B cell (primary cell): ENCODE data around the gene PAX2. TPM values are rescaled to one million over a fixed set of nuclear protein-coding genes. Genes with fewer than 3 reads are reported as not detected.

ENCODE experiments used
- ATAC-seq: fragments of 200-7000 bp; cut with Tn5 transposase; one replicate; pipeline ENCODE4 v1.10.0; 2021; ENCODE audit warnings: low read depth, mild to moderate bottlenecking, moderate number of reproducible peaks, moderate library complexity
- CTCF ChIA-PET: fragments of 350-600 bp; sonication (Branson Sonifier 250); formaldehyde crosslinking; loops from one replicate; lab custom pipeline; 2021; ENCODE audit warnings: antibody characterized with exemption, inconsistent platforms; lab: Charles Lee
- POLR2A ChIA-PET: fragments of 350-600 bp; sonication (Branson Sonifier 250); formaldehyde crosslinking; loops from one replicate; lab custom pipeline; 2021; ENCODE audit warnings: antibody characterized with exemption; lab: Charles Lee
- DNase-seq: peaks from one replicate; pipeline ENCODE4 v3.0.0; 2013
- H2AFZ ChIP-seq: 2 replicates; pipeline ENCODE4 v1.6.1; 2012; ENCODE audit warnings: mild to moderate bottlenecking, low read depth, low read length; ENCODE audit not compliant: insufficient read depth, poor library complexity, severe bottlenecking
- H3K27ac ChIP-seq, 2 donors: 1 replicate in 1 of 2; 2 replicates in 1 of 2; pipeline ENCODE4 v1.5.1; 2012 to 2013; ENCODE audit warnings: low read length in 2 of 2, mild to moderate bottlenecking in 2 of 2, moderate library complexity in 1 of 2
- H3K27me3 ChIP-seq, 4 experiments: fragments of 200-600 bp in 1 of 4; sonication (generic) in 1 of 4; replicated peaks in 1 of 4; 1 replicate in 2 of 4; 2 replicates in 2 of 4; pipeline versions ENCODE4 v1.6.1 to v1.7.0; 2013 to 2016; ENCODE audit warnings: low read length in 3 of 4, mild to moderate bottlenecking in 2 of 4, mixed read lengths in 1 of 4, moderate library complexity in 1 of 4; ENCODE audit not compliant: insufficient read depth in 4 of 4, control insufficient read depth in 3 of 4; ENCODE audit errors: control extremely low read depth in 1 of 4
- H3K36me3 ChIP-seq, 2 experiments: replicated peaks in 1 of 2; 1 replicate in 1 of 2; 2 replicates in 1 of 2; pipeline versions ENCODE4 v1.6.1 to v1.7.1; 2013; ENCODE audit warnings: low read length in 1 of 2; ENCODE audit not compliant: insufficient read depth in 2 of 2, control insufficient read depth in 1 of 2; ENCODE audit errors: control extremely low read depth in 1 of 2, extremely low read depth in 1 of 2
- H3K4me1 ChIP-seq, 2 donors: fragments of 200-600 bp in 1 of 2; sonication (generic) in 1 of 2; 1 replicate in 1 of 2; 2 replicates in 1 of 2; pipeline versions ENCODE4 v1.5.1 to v1.6.1; 2013 to 2017; ENCODE audit warnings: low read length in 2 of 2; ENCODE audit not compliant: control insufficient read depth in 2 of 2, insufficient read depth in 2 of 2
- H3K4me2 ChIP-seq: replicated peaks from 2 replicates; pipeline ENCODE3; 2012; ENCODE audit warnings: mild to moderate bottlenecking, low read depth, low read length; ENCODE audit not compliant: poor library complexity, severe bottlenecking
- H3K4me3 ChIP-seq, 5 experiments: fragments of 200-600 bp in 1 of 5; sonication (generic) in 1 of 5; 1 replicate in 3 of 5; 2 replicates in 2 of 5; pipeline versions ENCODE4 v1.5.1 to v1.7.0; 2011 to 2016; ENCODE audit warnings: low read length in 4 of 5, mild to moderate bottlenecking in 4 of 5, low read depth in 2 of 5, control low read depth in 1 of 5, moderate library complexity in 1 of 5; ENCODE audit not compliant: insufficient read depth in 1 of 5; ENCODE audit errors: control extremely low read depth in 1 of 5, extremely low read depth in 1 of 5
- H3K79me2 ChIP-seq: fragments of 200-600 bp; sonication (generic); one replicate; pipeline ENCODE4 v1.6.0; 2016; ENCODE audit warnings: low read length; ENCODE audit not compliant: control insufficient read depth, insufficient read depth
- H3K9ac ChIP-seq: fragments of 200-600 bp; sonication (generic); 2 replicates; pipeline ENCODE4 v1.6.1; 2017; ENCODE audit warnings: mild to moderate bottlenecking, low read length, moderate library complexity
- H3K9me3 ChIP-seq, 3 donors: one replicate each; pipeline versions ENCODE4 v1.6.1 to v1.7.1; 2013; ENCODE audit warnings: low read length in 2 of 3; ENCODE audit not compliant: control insufficient read depth in 2 of 3, insufficient read depth in 1 of 3; ENCODE audit errors: control extremely low read depth in 1 of 3
- H4K20me1 ChIP-seq: 2 replicates; pipeline ENCODE4 v1.6.0; 2012; ENCODE audit warnings: mild to moderate bottlenecking, low read length; ENCODE audit not compliant: insufficient read depth, control insufficient read depth, poor library complexity, severe bottlenecking
- H3K27ac Mint-ChIP-seq: one replicate; pipeline ENCODE4 v1.8.0; 2021; ENCODE audit warnings: mixed read lengths
- H3K27me3 Mint-ChIP-seq: one replicate; pipeline ENCODE4 v1.8.0; 2021; ENCODE audit warnings: mixed read lengths
- H3K4me1 Mint-ChIP-seq: one replicate; pipeline ENCODE4 v1.8.0; 2021; ENCODE audit warnings: mixed read lengths
- H3K4me3 Mint-ChIP-seq: one replicate; pipeline ENCODE4 v1.8.0; 2021; ENCODE audit warnings: mixed read lengths
- H3K9me3 Mint-ChIP-seq: one replicate; pipeline ENCODE4 v1.8.0; 2022; ENCODE audit warnings: mixed read lengths; ENCODE audit not compliant: insufficient read depth
- EZH2 ChIP-seq: IDR thresholded peaks from 2 replicates; pipeline ENCODE4 v1.6.1; 2012; ENCODE audit warnings: borderline replicate concordance, low read depth, mild to moderate bottlenecking, moderate library complexity, low read length; ENCODE audit not compliant: insufficient read depth, poor library complexity, severe bottlenecking
- WGBS: methylation state at CpG from one replicate; pipeline ENCODE4 v1.1.5; 2013; ENCODE audit warnings: missing lambda C conversion rate; ENCODE audit not compliant: insufficient coverage; 5-methylcytosine and 5-hydroxymethylcytosine counted together
- intact Hi-C: fragments of 100-400 bp; cut with micrococcal nuclease; formaldehyde crosslinking; loops from one replicate; pipeline ENCODE4 v1.10.0; 2022
- polyA plus RNA-seq: library from polyadenylated mRNA; depleted of rRNA; stranded (reverse); fragments of >200 nt; gene quantifications from 2 replicates; pipeline ENCODE4 v1.2.3, GENCODE V29; 2012
- total RNA-seq, 2 donors: library from RNA; stranded (reverse); fragments of 120-200 nt in 1 of 2; gene quantifications; 1 replicate in 1 of 2; 2 replicates in 1 of 2; pipeline versions ENCODE4 v1.2.3 to v1.2.4, GENCODE V29; 2013 to 2022
- TF ChIP-seq, protein P1 (sequence below): fragments of 200-600 bp; IDR thresholded peaks from one replicate; pipeline ENCODE4 v1.8.0; 2022; ENCODE audit warnings: antibody characterized with exemption, mild to moderate bottlenecking

PAX2 gene
- total and polyA plus RNA-seq, 2 donors (not counting 1 experiment from before 2014, with no cell fraction given): 0.12 TPM; not detected in 1

DNA sequence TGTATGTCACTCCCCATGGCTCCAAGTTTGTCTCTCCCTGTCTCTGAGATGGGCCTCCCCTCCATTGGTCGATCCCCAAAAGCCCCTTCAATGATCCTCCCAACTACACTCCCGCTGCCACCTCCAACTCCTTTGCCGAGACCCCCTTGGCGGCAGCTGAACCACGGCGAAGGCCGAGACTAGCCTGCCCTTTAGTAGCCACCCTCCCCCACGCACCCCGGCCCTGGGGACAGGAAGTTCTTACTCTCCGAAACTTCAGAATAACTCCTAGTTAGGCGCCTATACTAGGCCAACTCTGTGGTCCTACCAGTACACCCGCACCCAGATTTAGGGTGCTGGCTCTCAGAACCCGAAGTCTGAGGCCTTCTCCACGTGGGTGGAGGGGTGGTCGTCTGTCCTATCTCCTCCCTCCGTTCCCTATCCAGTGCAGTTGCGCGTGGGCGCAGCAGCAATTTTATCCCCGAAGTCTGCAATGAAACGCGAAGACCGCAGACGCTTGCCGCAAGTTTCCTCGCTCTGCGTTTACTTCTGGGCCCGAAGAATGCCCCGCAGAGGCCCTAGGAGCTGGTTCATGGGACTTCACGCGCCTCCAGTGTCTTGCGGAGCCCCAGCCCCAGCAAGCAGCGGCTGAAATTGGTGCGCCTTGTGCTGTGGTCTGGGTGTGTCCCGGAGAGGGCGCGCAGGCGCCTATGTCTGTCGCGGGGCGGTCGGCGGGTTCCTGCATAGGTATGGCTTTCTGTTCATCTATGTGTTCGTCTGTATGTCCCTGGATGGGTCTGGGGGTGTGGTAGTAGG, 84.7 kb downstream of the PAX2 start:
- peak overlapping the region; percentile 45 for H3K4me2 ChIP-seq

GRCh38 chr10:100830728-100831111, 85.3 kb downstream of the PAX2 start:
- ChIA-PET POLR2A (no interaction called here), CTCF (no interaction called here)
- H3K4me1 Mint-ChIP-seq: peaks cover 35% of the 10 kb centered on the region
- H2AFZ ChIP-seq: no peak overlapping the region
- intact Hi-C loops: no loop called here
- H3K4me3 Mint-ChIP-seq: peak overlapping the region; percentile 61
- peaks cover 0 to 27% (median 0%) of the 10 kb centered on the region in 3 donors for H3K9me3 ChIP-seq
- H3K27me3 ChIP-seq: peaks cover 0 to 80% (median 42%) of the 10 kb centered on the region in 4 experiments
- no peak overlapping the region for H3K4me2 ChIP-seq
- TF ChIP-seq EZH2: no peak
- TF ChIP-seq, protein P1, sequence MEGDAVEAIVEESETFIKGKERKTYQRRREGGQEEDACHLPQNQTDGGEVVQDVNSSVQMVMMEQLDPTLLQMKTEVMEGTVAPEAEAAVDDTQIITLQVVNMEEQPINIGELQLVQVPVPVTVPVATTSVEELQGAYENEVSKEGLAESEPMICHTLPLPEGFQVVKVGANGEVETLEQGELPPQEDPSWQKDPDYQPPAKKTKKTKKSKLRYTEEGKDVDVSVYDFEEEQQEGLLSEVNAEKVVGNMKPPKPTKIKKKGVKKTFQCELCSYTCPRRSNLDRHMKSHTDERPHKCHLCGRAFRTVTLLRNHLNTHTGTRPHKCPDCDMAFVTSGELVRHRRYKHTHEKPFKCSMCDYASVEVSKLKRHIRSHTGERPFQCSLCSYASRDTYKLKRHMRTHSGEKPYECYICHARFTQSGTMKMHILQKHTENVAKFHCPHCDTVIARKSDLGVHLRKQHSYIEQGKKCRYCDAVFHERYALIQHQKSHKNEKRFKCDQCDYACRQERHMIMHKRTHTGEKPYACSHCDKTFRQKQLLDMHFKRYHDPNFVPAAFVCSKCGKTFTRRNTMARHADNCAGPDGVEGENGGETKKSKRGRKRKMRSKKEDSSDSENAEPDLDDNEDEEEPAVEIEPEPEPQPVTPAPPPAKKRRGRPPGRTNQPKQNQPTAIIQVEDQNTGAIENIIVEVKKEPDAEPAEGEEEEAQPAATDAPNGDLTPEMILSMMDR: no peak
- WGBS: 11% methylated on average over 1 of the region's 1 CpG
- H3K79me2 ChIP-seq: no peaks in the 10 kb centered on the region
- no peak overlapping the region for H3K4me3 ChIP-seq
- H3K27ac Mint-ChIP-seq: no peak overlapping the region
- DNase-seq: no peak
- ATAC-seq: no peak
- peaks cover 7% of the 10 kb centered on the region for H4K20me1 ChIP-seq
- H3K27ac ChIP-seq: no peak overlapping the region
- peaks cover 62% of the 10 kb centered on the region for H3K27me3 Mint-ChIP-seq
- H3K9ac ChIP-seq: no peak overlapping the region
- peaks cover 41 to 44% of the 10 kb centered on the region in 2 donors for H3K4me1 ChIP-seq
- H3K9me3 Mint-ChIP-seq: no peaks in the 10 kb centered on the region
- H3K36me3 ChIP-seq: no peaks in the 10 kb centered on the region

More for the DNA sequence above, 84.7 kb downstream of the PAX2 start:
- H3K27ac ChIP-seq: no peak overlapping the region
- peaks cover 0 to 28% (median 0%) of the 10 kb centered on the region in 3 donors for H3K9me3 ChIP-seq
- intact Hi-C loops: loop anchor here (5.0 to 10.0 kb wide), 4 partner anchors 82 to 295 kb away; partner anchors contain the start of genes HIF1AN, PAX2 and SLF2
- Mint-ChIP-seq H3K4me3 (peak overlapping the region; percentile 73), H3K27ac (no peak overlapping the region), H3K4me1 (peaks cover 40% of the 10 kb centered on the region), H3K9me3 (no peaks in the 10 kb centered on the region), H3K27me3 (peaks cover 68% of the 10 kb centered on the region)
- H3K4me1 ChIP-seq: peaks cover 47 to 50% of the 10 kb centered on the region in 2 donors
- H3K79me2 ChIP-seq: no peaks in the 10 kb centered on the region
- POLR2A ChIA-PET: no interaction called here
- DNase-seq: peak; percentile 46
- H3K4me3 ChIP-seq: no peak overlapping the region
- H3K27me3 ChIP-seq: peaks cover 0 to 80% (median 46%) of the 10 kb centered on the region in 4 experiments
- peaks cover 10% of the 10 kb centered on the region for H4K20me1 ChIP-seq
- CTCF ChIA-PET: no interaction called here
- TF ChIP-seq, protein P1: no peak
- TF ChIP-seq EZH2: no peak
- H3K36me3 ChIP-seq: no peaks in the 10 kb centered on the region
- 13% methylated on average over 40 of the region's 44 CpGs for WGBS
- ATAC-seq: no peak
- peak overlapping the region; percentile 4 for H2AFZ ChIP-seq
- no peak overlapping the region for H3K9ac ChIP-seq
